Endodermal cell (in vitro differentiated cells): ENCODE measurements around the gene EYS. TPM values are rescaled to one million over a fixed set of nuclear protein-coding genes. Genes with fewer than 3 reads are reported as not detected.

Source experiments
- DNase-seq: peaks from one replicate; pipeline ENCODE4 v3.0.0-alpha.2; 2017
- H3K27ac ChIP-seq: 2 replicates; pipeline ENCODE4 v1.5.1; 2013; ENCODE audit warnings: mild to moderate bottlenecking, low read depth, low read length, moderate library complexity
- H3K27me3 ChIP-seq: 2 replicates; pipeline ENCODE4 v1.6.1; 2013; ENCODE audit warnings: mild to moderate bottlenecking, low read length, moderate library complexity; ENCODE audit not compliant: insufficient read depth, control insufficient read depth, poor library complexity, severe bottlenecking
- H3K36me3 ChIP-seq: 2 replicates; pipeline ENCODE4 v1.7.0; 2013; ENCODE audit warnings: mild to moderate bottlenecking, low read length, moderate library complexity; ENCODE audit not compliant: control insufficient read depth, insufficient read depth
- H3K4me1 ChIP-seq: one replicate; pipeline ENCODE4 v1.7.0; 2013; ENCODE audit warnings: low read length; ENCODE audit not compliant: control insufficient read depth, insufficient read depth
- H3K4me3 ChIP-seq: 2 replicates; pipeline ENCODE4 v1.5.1; 2013; ENCODE audit warnings: mild to moderate bottlenecking, low read length, moderate library complexity
- H3K9ac ChIP-seq: 2 replicates; pipeline ENCODE4 v1.6.1; 2013; ENCODE audit warnings: mild to moderate bottlenecking, low read length, moderate library complexity; ENCODE audit not compliant: poor library complexity, severe bottlenecking; ENCODE audit errors: extremely low read depth
- H3K9me3 ChIP-seq: 2 replicates; pipeline ENCODE4 v1.6.1; 2013; ENCODE audit warnings: mild to moderate bottlenecking, low read length, moderate library complexity; ENCODE audit not compliant: control insufficient read depth
- H3K27ac Mint-ChIP-seq: 2 replicates; pipeline ENCODE4 v1.8.0; 2020; ENCODE audit warnings: mixed read lengths
- H3K27me3 Mint-ChIP-seq: 2 replicates; pipeline ENCODE4 v1.8.0; 2021; ENCODE audit warnings: mild to moderate bottlenecking, mixed read lengths; ENCODE audit not compliant: insufficient read depth
- H3K36me3 Mint-ChIP-seq: 2 replicates; pipeline ENCODE4 v1.8.0; 2020; ENCODE audit warnings: low read depth, mixed read lengths
- H3K4me1 Mint-ChIP-seq: 2 replicates; pipeline ENCODE4 v1.8.0; 2020; ENCODE audit warnings: mixed read lengths
- H3K4me3 Mint-ChIP-seq: 2 replicates; pipeline ENCODE4 v1.8.0; 2020; ENCODE audit warnings: mild to moderate bottlenecking, moderate library complexity, mixed read lengths
- H3K9me3 Mint-ChIP-seq: 2 replicates; pipeline ENCODE4 v1.8.0; 2020; ENCODE audit warnings: mild to moderate bottlenecking, mixed read lengths
- CTCF ChIP-seq: fragments of 200-600 bp; sonication (generic); conservative IDR thresholded peaks from 2 replicates; pipeline ENCODE4 v1.5.0; 2021; ENCODE audit warnings: antibody characterized with exemption, mild to moderate bottlenecking
- WGBS, 2 experiments: methylation state at CpG; one replicate each; pipeline versions ENCODE4 v1.1.5 to v1.1.7; 2013; ENCODE audit warnings: missing lambda C conversion rate in 2 of 2, mixed read lengths in 1 of 2; ENCODE audit not compliant: insufficient coverage in 1 of 2, insufficient read length in 1 of 2; 5-methylcytosine and 5-hydroxymethylcytosine counted together
- total RNA-seq, 2 donors: library from RNA; stranded (reverse); fragmentation: NEBNext Ultra II Directional in 1 of 2; extraction: Animal tissue kit (Norgen Biotek cat#: 25700) in 1 of 2; gene quantifications; 2 replicates in 1 of 2; 3 replicates in 1 of 2; pipeline ENCODE4 v1.2.1, GENCODE V29; 2021

Gene EYS
- total RNA-seq, 2 donors from 2014 or later, result 0.31 to 0.70 TPM

GRCh38 chr6:64221776-64222175 is 1485.2 kb downstream of the EYS start:
- peaks cover 30% of the 10 kb centered on the region for H3K27me3 ChIP-seq
- WGBS, 2 experiments, result 83 to 93% methylated on average over 1 to 3 of the region's 3 CpGs
- Mint-ChIP-seq H3K36me3 (no peaks in the 10 kb centered on the region), H3K4me1 (no peaks in the 10 kb centered on the region), H3K9me3 (no peaks in the 10 kb centered on the region), H3K4me3 (no peak overlapping the region), H3K27me3 (peaks cover 11% of the 10 kb centered on the region), H3K27ac (no peak overlapping the region)
- DNase-seq, result no peak
- H3K4me1 ChIP-seq, result no peaks in the 10 kb centered on the region
- TF ChIP-seq CTCF, result peak; percentile 10
- no peak overlapping the region for H3K9ac ChIP-seq
- no peak overlapping the region for H3K27ac ChIP-seq
- H3K9me3 ChIP-seq, result no peaks in the 10 kb centered on the region
- no peaks in the 10 kb centered on the region for H3K36me3 ChIP-seq
- H3K4me3 ChIP-seq, result no peak overlapping the region

- peaks cover 22% of the 10 kb centered on the region for H3K27me3 ChIP-seq
- H3K4me3 ChIP-seq, result no peak overlapping the region
- Mint-ChIP-seq H3K4me3 (no peak overlapping the region), H3K27me3 (peaks cover 9% of the 10 kb centered on the region), H3K9me3 (no peaks in the 10 kb centered on the region), H3K36me3 (no peaks in the 10 kb centered on the region), H3K4me1 (no peaks in the 10 kb centered on the region), H3K27ac (no peak overlapping the region)
- H3K9me3 ChIP-seq, result no peaks in the 10 kb centered on the region
- DNase-seq, result no peak
- no peaks in the 10 kb centered on the region for H3K36me3 ChIP-seq
- WGBS, 2 experiments, result 100% methylated on average over 1 of the region's 1 CpG; no CpG with 5 or more reads in 1 of the 2 experiments
- H3K27ac ChIP-seq, result no peak overlapping the region
- H3K9ac ChIP-seq, result no peak overlapping the region
- TF ChIP-seq CTCF, result no peak
- H3K4me1 ChIP-seq, result no peaks in the 10 kb centered on the region
Measured at GRCh38 chr6:64220801-64221200, 1486.2 kb downstream of the EYS start.

GRCh38 chr6:64217721-64218620 is 1489.1 kb downstream of the EYS start:
- Mint-ChIP-seq H3K27ac (peak overlapping the region; percentile 39), H3K36me3 (no peaks in the 10 kb centered on the region), H3K9me3 (no peaks in the 10 kb centered on the region), H3K4me3 (no peak overlapping the region), H3K27me3 (no peaks in the 10 kb centered on the region), H3K4me1 (no peaks in the 10 kb centered on the region)
- no peak for TF ChIP-seq CTCF
- H3K9ac ChIP-seq, result no peak overlapping the region
- H3K27me3 ChIP-seq, result no peaks in the 10 kb centered on the region
- H3K36me3 ChIP-seq, result no peaks in the 10 kb centered on the region
- H3K4me1 ChIP-seq, result no peaks in the 10 kb centered on the region
- H3K9me3 ChIP-seq, result no peaks in the 10 kb centered on the region
- no peak for DNase-seq
- H3K27ac ChIP-seq, result no peak overlapping the region
- WGBS, 2 experiments, result 82 to 100% methylated on average over 2 of the region's 2 CpGs
- no peak overlapping the region for H3K4me3 ChIP-seq
